Esophagus squamous epithelium (tissue), 4 donors: Measurements from ENCODE around the gene KLF5.

Experiments used
- CTCF ChIP-seq, 6 experiments: fragments of 450-650 bp in 4 of 6; fragments of 200-600 bp in 2 of 6; sonication (generic) in 2 of 6; IDR thresholded peaks; one replicate each; pipeline ENCODE4 v1.5.1; 2016 to 2019; ENCODE audit warnings: antibody characterized with exemption in 6 of 6, mild to moderate bottlenecking in 4 of 6, moderate library complexity in 4 of 6
- POLR2A ChIP-seq, 4 donors: fragments of 450-650 bp; IDR thresholded peaks; one replicate each; pipeline ENCODE4 v1.6.1; 2017; ENCODE audit warnings: antibody characterized with exemption in 4 of 4, mild to moderate bottlenecking in 4 of 4, moderate library complexity in 3 of 4

DNA sequence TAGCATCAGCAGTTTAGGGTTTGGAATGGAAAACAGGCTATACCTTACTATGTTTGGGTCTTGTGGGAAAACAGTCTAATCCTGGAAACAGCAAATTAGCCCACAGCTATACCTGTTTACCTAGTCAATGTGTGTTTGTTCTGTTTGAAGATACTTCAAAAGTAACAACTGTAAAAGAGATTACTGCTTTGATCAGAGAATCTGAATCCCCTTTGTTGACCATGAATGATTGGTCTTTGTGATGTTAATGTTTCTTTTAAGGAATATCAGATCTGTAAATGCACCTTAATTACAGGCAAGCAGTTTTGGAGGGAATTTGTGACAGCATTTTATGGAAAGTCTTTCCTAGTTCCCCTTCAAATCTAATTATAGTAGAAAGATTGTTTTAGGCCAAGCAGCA, 20.7 kb upstream of the KLF5 start:
- TF ChIP-seq POLR2A (IDR thresholded peaks at IDR 0.05) (no peak), CTCF (IDR thresholded peaks at IDR 0.05) (no peak)
